HG02852 (cell line): ENCODE results near the gene PIP4K2A.

ENCODE experiments used
- ATAC-seq: cut with Tn5 transposase; IDR thresholded peaks from one replicate; pipeline ENCODE4 v1.9.1; 2021; ENCODE audit warnings: mild to moderate bottlenecking, moderate library complexity; ENCODE audit not compliant: unreplicated experiment

The PIP4K2A gene

GRCh38 chr10:22643775-22644174, 70.6 kb downstream of the PIP4K2A start:
- ATAC-seq: no peak

GRCh38 chr10:22643116-22643515, 71.3 kb downstream of the PIP4K2A start:
- no peak for ATAC-seq

- ATAC-seq: no peak
Measured at GRCh38 chr10:22641743-22642142, 72.6 kb downstream of the PIP4K2A start.

GRCh38 chr10:22640359-22640758, 74.0 kb downstream of the PIP4K2A start:
- no peak for ATAC-seq

- ATAC-seq: no peak
Measured at GRCh38 chr10:22638863-22639262, 75.5 kb downstream of the PIP4K2A start.

- no peak for ATAC-seq
Measured at GRCh38 chr10:22637491-22637890, 76.9 kb downstream of the PIP4K2A start.

GRCh38 chr10:22635650-22636049, 78.7 kb downstream of the PIP4K2A start:
- peak; percentile 41 for ATAC-seq

GRCh38 chr10:22634606-22635459, 79.5 kb downstream of the PIP4K2A start:
- ATAC-seq: no peak

GRCh38 chr10:22634093-22634492, 80.3 kb downstream of the PIP4K2A start:
- no peak for ATAC-seq

GRCh38 chr10:22633528-22633927, 80.8 kb downstream of the PIP4K2A start:
- ATAC-seq: no peak

- ATAC-seq: no peak
Measured at GRCh38 chr10:22633106-22633505, 81.3 kb downstream of the PIP4K2A start.

- ATAC-seq: no peak
Measured at GRCh38 chr10:22631646-22632278, 82.6 kb downstream of the PIP4K2A start.

GRCh38 chr10:22631185-22631584, 83.2 kb downstream of the PIP4K2A start:
- no peak for ATAC-seq

GRCh38 chr10:22630234-22631174, 83.9 kb downstream of the PIP4K2A start:
- peak; percentile 85 for ATAC-seq

- ATAC-seq: peak; percentile 45
Measured at GRCh38 chr10:22629852-22630233, 84.5 kb downstream of the PIP4K2A start.

GRCh38 chr10:22629126-22629525, 85.3 kb downstream of the PIP4K2A start:
- ATAC-seq: no peak

- no peak for ATAC-seq
Measured at GRCh38 chr10:22628309-22628708, 86.1 kb downstream of the PIP4K2A start.

- ATAC-seq: no peak
Measured at GRCh38 chr10:22626784-22627183, 87.6 kb downstream of the PIP4K2A start.

GRCh38 chr10:22625516-22626290, 88.7 kb downstream of the PIP4K2A start:
- no peak for ATAC-seq

- no peak for ATAC-seq
Measured at GRCh38 chr10:22624287-22624738, 90.1 kb downstream of the PIP4K2A start.
